ENCODE data around the gene FAM204A.

Gene FAM204A

GRCh38 chr10:118256209-118256608 lies 85.9 kb downstream of the FAM204A start:
- H3K9me3 ChIP-seq (ENCODE audit: insufficient read depth, low read length) = no peaks in the 10 kb centered on the region
- no peak overlapping the region for H3K4me3 ChIP-seq (ENCODE audit: insufficient read depth, low read length, poor library complexity, severe bottlenecking)
- H4K20me1 ChIP-seq (ENCODE audit: low read depth, low read length) = no peaks in the 10 kb centered on the region
- no peak overlapping the region for H3K9ac ChIP-seq (ENCODE audit: low read length)
- H3K9me2 ChIP-seq (replicated peaks; ENCODE audit: insufficient read depth, low read length) = no peaks in the 10 kb centered on the region
- H3F3A ChIP-seq (ENCODE audit: insufficient read depth) = no peaks in the 10 kb centered on the region
- H2AFZ ChIP-seq (ENCODE audit: low read depth, low read length, severe bottlenecking) = no peak overlapping the region
- H3K79me2 ChIP-seq (ENCODE audit: insufficient read depth, low read length) = no peaks in the 10 kb centered on the region
- H3K36me3 ChIP-seq (ENCODE audit: low read length) = no peaks in the 10 kb centered on the region
- TF ChIP-seq CTCF (IDR thresholded peaks at IDR 0.05; ENCODE audit: insufficient read depth, low read length, poor library complexity, severe bottlenecking) (no peak), EZH2phosphoT487 (conservative IDR thresholded peaks at IDR 0.05; ENCODE audit: low read length) (no peak)
- no peak overlapping the region for H3K27ac ChIP-seq (ENCODE audit: low read depth, low read length)
- no peak overlapping the region for H3K4me2 ChIP-seq (ENCODE audit: low read depth, low read length, poor library complexity, severe bottlenecking)
- H3K27me3 ChIP-seq (ENCODE audit: low read length) = no peaks in the 10 kb centered on the region

- no peak for TF ChIP-seq EZH2phosphoT487 (conservative IDR thresholded peaks at IDR 0.05; ENCODE audit: low read length)
- TF ChIP-seq CTCF (IDR thresholded peaks at IDR 0.05; ENCODE audit: insufficient read depth, low read length, poor library complexity, severe bottlenecking) = no peak
- no peak overlapping the region for H2AFZ ChIP-seq (ENCODE audit: low read depth, low read length, severe bottlenecking)
- H3K9me3 ChIP-seq (ENCODE audit: insufficient read depth, low read length) = no peaks in the 10 kb centered on the region
- H3K9me2 ChIP-seq (replicated peaks; ENCODE audit: insufficient read depth, low read length) = no peaks in the 10 kb centered on the region
- no peak overlapping the region for H3K27ac ChIP-seq (ENCODE audit: low read depth, low read length)
- H3K79me2 ChIP-seq (ENCODE audit: insufficient read depth, low read length) = no peaks in the 10 kb centered on the region
- H3K27me3 ChIP-seq (ENCODE audit: low read length) = no peaks in the 10 kb centered on the region
- no peak overlapping the region for H3K4me3 ChIP-seq (ENCODE audit: insufficient read depth, low read length, poor library complexity, severe bottlenecking)
- no peaks in the 10 kb centered on the region for H4K20me1 ChIP-seq (ENCODE audit: low read depth, low read length)
- H3K36me3 ChIP-seq (ENCODE audit: low read length) = no peaks in the 10 kb centered on the region
- H3K9ac ChIP-seq (ENCODE audit: low read length) = no peak overlapping the region
- H3F3A ChIP-seq (ENCODE audit: insufficient read depth) = no peaks in the 10 kb centered on the region
- no peak overlapping the region for H3K4me2 ChIP-seq (ENCODE audit: low read depth, low read length, poor library complexity, severe bottlenecking)
Measured at GRCh38 chr10:118255355-118255754, 86.8 kb downstream of the FAM204A start.

GRCh38 chr10:118254654-118255053 lies 87.5 kb downstream of the FAM204A start:
- H3K79me2 ChIP-seq (ENCODE audit: insufficient read depth, low read length) = no peaks in the 10 kb centered on the region
- H4K20me1 ChIP-seq (ENCODE audit: low read depth, low read length) = no peaks in the 10 kb centered on the region
- H3K4me2 ChIP-seq (ENCODE audit: low read depth, low read length, poor library complexity, severe bottlenecking) = no peak overlapping the region
- H3K9me2 ChIP-seq (replicated peaks; ENCODE audit: insufficient read depth, low read length) = no peaks in the 10 kb centered on the region
- no peaks in the 10 kb centered on the region for H3K9me3 ChIP-seq (ENCODE audit: insufficient read depth, low read length)
- no peak overlapping the region for H3K9ac ChIP-seq (ENCODE audit: low read length)
- no peak overlapping the region for H3K4me3 ChIP-seq (ENCODE audit: insufficient read depth, low read length, poor library complexity, severe bottlenecking)
- no peak overlapping the region for H2AFZ ChIP-seq (ENCODE audit: low read depth, low read length, severe bottlenecking)
- H3F3A ChIP-seq (ENCODE audit: insufficient read depth) = no peaks in the 10 kb centered on the region
- H3K27me3 ChIP-seq (ENCODE audit: low read length) = no peaks in the 10 kb centered on the region
- H3K36me3 ChIP-seq (ENCODE audit: low read length) = no peaks in the 10 kb centered on the region
- no peak overlapping the region for H3K27ac ChIP-seq (ENCODE audit: low read depth, low read length)
- TF ChIP-seq CTCF (IDR thresholded peaks at IDR 0.05; ENCODE audit: insufficient read depth, low read length, poor library complexity, severe bottlenecking) = no peak
- TF ChIP-seq EZH2phosphoT487 (conservative IDR thresholded peaks at IDR 0.05; ENCODE audit: low read length) = no peak
